ENCODE data around the gene ZBED3. TPM values are rescaled to one million over a fixed set of nuclear protein-coding genes. Genes with fewer than 3 reads are reported as not detected.
A peak's percentile ranks its signal among the peaks of the same experiment; 100 is the strongest.

The ZBED3 gene
- total RNA-seq, 4 donors from 2014 or later: 14.9 to 31.4 (median 23.6) TPM

- Histone ChIP-seq H3K27me3 (no peaks in the 10 kb centered on the region), H3K9me3 (no peaks in the 10 kb centered on the region), H3K36me3 (peaks cover 0 to under 1% of the 10 kb centered on the region in 2 donors), H3K4me1 (peaks cover 13 to 17% of the 10 kb centered on the region in 2 donors), H3K27ac (peak within 1 kb of the TSS; percentile 74 to 94 (median 86)), H3K4me3 (replicated peaks in 1 of 3) (peak within 1 kb of the TSS; percentile 87 to 98 (median 96))
- WGBS, 2 donors: 1% methylated on average over 35 to 40 of the region's 82 CpGs
- TF ChIP-seq CTCF (IDR thresholded peaks at IDR 0.05) (no peak), POLR2A (IDR thresholded peaks at IDR 0.05) (peak in 1 of 2 donors; percentile 80)
- DNase-seq: peak; percentile 94 to 95
- intact Hi-C loops (cut with DNase I): no loop called here
Measured at GRCh38 chr5:77030097-77031071, 56.7 kb downstream of the ZBED3 start, which contains the start of gene AGGF1. TSS of gene AGGF1 (plus strand) at chr5:77030404. CDS start at chr5:77030767, 363 bp downstream.

- H3K9me3 ChIP-seq: no peaks in the 10 kb centered on the region
- no peaks in the 10 kb centered on the region for H3K27me3 ChIP-seq
- no peak for TF ChIP-seq POLR2A (IDR thresholded peaks at IDR 0.05)
- no peak for DNase-seq
- 98 to 100% methylated on average over 2 of the region's 2 CpGs for WGBS, 2 donors
- intact Hi-C loops (cut with DNase I): no loop called here
- H3K4me1 ChIP-seq: peaks cover 13 to 17% of the 10 kb centered on the region in 2 donors
- no peak overlapping the region for H3K4me3 ChIP-seq (replicated peaks in 1 of 3)
- H3K36me3 ChIP-seq: no peaks in the 10 kb centered on the region
- peak overlapping the region in 1 of 3 donors; percentile 86 for H3K27ac ChIP-seq
Measured at GRCh38 chr5:77029376-77029885, 57.7 kb downstream of the ZBED3 start.

- Histone ChIP-seq H3K27me3 (no peaks in the 10 kb centered on the region), H3K27ac (no peak overlapping the region), H3K4me3 (replicated peaks in 1 of 3) (no peak overlapping the region), H3K4me1 (peaks cover 13 to 17% of the 10 kb centered on the region in 2 donors), H3K9me3 (no peaks in the 10 kb centered on the region), H3K36me3 (no peaks in the 10 kb centered on the region)
- TF ChIP-seq CTCF (IDR thresholded peaks at IDR 0.05) (no peak), POLR2A (IDR thresholded peaks at IDR 0.05) (no peak)
- 96% methylated on average over 4 of the region's 4 CpGs for WGBS, 2 donors
- intact Hi-C loops (cut with DNase I): no loop called here
- DNase-seq: no peak
Measured at GRCh38 chr5:77028631-77029375, 58.3 kb downstream of the ZBED3 start.

- peaks cover 0 to under 1% of the 10 kb centered on the region in 2 donors for H3K4me1 ChIP-seq
- no peaks in the 10 kb centered on the region for H3K27me3 ChIP-seq
- H3K27ac ChIP-seq: no peak overlapping the region
- H3K4me3 ChIP-seq (replicated peaks in 1 of 3): no peak overlapping the region
- no peaks in the 10 kb centered on the region for H3K9me3 ChIP-seq
- no peaks in the 10 kb centered on the region for H3K36me3 ChIP-seq
- intact Hi-C loops (cut with DNase I): no loop called here
- DNase-seq: no peak
- no peak for TF ChIP-seq POLR2A (IDR thresholded peaks at IDR 0.05)
- TF ChIP-seq CTCF (IDR thresholded peaks at IDR 0.05): no peak
- 90 to 91% methylated on average over 1 of the region's 1 CpG for WGBS, 2 donors
Measured at GRCh38 chr5:77024490-77024889, 62.6 kb downstream of the ZBED3 start.
